Endodermal cell (in vitro differentiated cells): ENCODE measurements around the gene DDX31. TPM values are rescaled to one million over a fixed set of nuclear protein-coding genes. Genes with fewer than 3 reads are reported as not detected.

Experiments
- DNase-seq: peaks from one replicate; pipeline ENCODE4 v3.0.0-alpha.2; 2017
- H3K27ac ChIP-seq: 2 replicates; pipeline ENCODE4 v1.5.1; 2013; ENCODE audit warnings: mild to moderate bottlenecking, low read depth, low read length, moderate library complexity
- H3K27me3 ChIP-seq: 2 replicates; pipeline ENCODE4 v1.6.1; 2013; ENCODE audit warnings: mild to moderate bottlenecking, low read length, moderate library complexity; ENCODE audit not compliant: insufficient read depth, control insufficient read depth, poor library complexity, severe bottlenecking
- H3K36me3 ChIP-seq: 2 replicates; pipeline ENCODE4 v1.7.0; 2013; ENCODE audit warnings: mild to moderate bottlenecking, low read length, moderate library complexity; ENCODE audit not compliant: control insufficient read depth, insufficient read depth
- H3K4me1 ChIP-seq: one replicate; pipeline ENCODE4 v1.7.0; 2013; ENCODE audit warnings: low read length; ENCODE audit not compliant: control insufficient read depth, insufficient read depth
- H3K4me3 ChIP-seq: 2 replicates; pipeline ENCODE4 v1.5.1; 2013; ENCODE audit warnings: mild to moderate bottlenecking, low read length, moderate library complexity
- H3K9ac ChIP-seq: 2 replicates; pipeline ENCODE4 v1.6.1; 2013; ENCODE audit warnings: mild to moderate bottlenecking, low read length, moderate library complexity; ENCODE audit not compliant: poor library complexity, severe bottlenecking; ENCODE audit errors: extremely low read depth
- H3K9me3 ChIP-seq: 2 replicates; pipeline ENCODE4 v1.6.1; 2013; ENCODE audit warnings: mild to moderate bottlenecking, low read length, moderate library complexity; ENCODE audit not compliant: control insufficient read depth
- H3K27ac Mint-ChIP-seq: 2 replicates; pipeline ENCODE4 v1.8.0; 2020; ENCODE audit warnings: mixed read lengths
- H3K27me3 Mint-ChIP-seq: 2 replicates; pipeline ENCODE4 v1.8.0; 2021; ENCODE audit warnings: mild to moderate bottlenecking, mixed read lengths; ENCODE audit not compliant: insufficient read depth
- H3K36me3 Mint-ChIP-seq: 2 replicates; pipeline ENCODE4 v1.8.0; 2020; ENCODE audit warnings: low read depth, mixed read lengths
- H3K4me1 Mint-ChIP-seq: 2 replicates; pipeline ENCODE4 v1.8.0; 2020; ENCODE audit warnings: mixed read lengths
- H3K4me3 Mint-ChIP-seq: 2 replicates; pipeline ENCODE4 v1.8.0; 2020; ENCODE audit warnings: mild to moderate bottlenecking, moderate library complexity, mixed read lengths
- H3K9me3 Mint-ChIP-seq: 2 replicates; pipeline ENCODE4 v1.8.0; 2020; ENCODE audit warnings: mild to moderate bottlenecking, mixed read lengths
- WGBS, 2 experiments: methylation state at CpG; one replicate each; pipeline versions ENCODE4 v1.1.5 to v1.1.7; 2013; ENCODE audit warnings: missing lambda C conversion rate in 2 of 2, mixed read lengths in 1 of 2; ENCODE audit not compliant: insufficient coverage in 1 of 2, insufficient read length in 1 of 2; 5-methylcytosine and 5-hydroxymethylcytosine counted together
- total RNA-seq, 2 donors: library from RNA; stranded (reverse); fragmentation: NEBNext Ultra II Directional in 1 of 2; extraction: Animal tissue kit (Norgen Biotek cat#: 25700) in 1 of 2; gene quantifications; 2 replicates in 1 of 2; 3 replicates in 1 of 2; pipeline ENCODE4 v1.2.1, GENCODE V29; 2021
- TF ChIP-seq, protein P1 (sequence below): fragments of 200-600 bp; sonication (generic); conservative IDR thresholded peaks from 2 replicates; pipeline ENCODE4 v1.5.0; 2021; ENCODE audit warnings: antibody characterized with exemption, mild to moderate bottlenecking

The DDX31 gene
- total RNA-seq, 2 donors from 2014 or later: 29.1 to 30.5 TPM

DNA sequence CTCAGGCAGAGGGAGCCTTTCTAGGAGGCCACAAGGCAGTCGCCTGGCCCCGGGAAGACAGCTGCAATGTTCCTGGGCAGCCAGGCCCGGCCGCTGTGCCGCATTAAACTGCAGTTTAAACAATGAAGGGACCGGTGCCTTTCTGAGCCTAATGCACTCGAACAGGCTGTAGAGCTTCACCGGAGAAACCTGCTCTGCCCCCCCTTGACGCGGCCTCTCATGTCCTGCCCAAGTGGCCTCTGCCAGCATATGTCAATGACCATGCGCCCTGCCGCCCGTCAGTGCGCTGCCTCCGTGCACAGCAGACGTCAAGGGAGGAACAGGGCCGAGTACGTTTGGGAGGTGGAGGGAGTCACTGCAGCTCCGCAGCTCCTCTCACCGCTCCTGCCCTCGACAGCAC, 125.8 kb downstream of the DDX31 start:
- DNase-seq: peak; percentile 41
- H3K27me3 ChIP-seq: no peaks in the 10 kb centered on the region
- no peaks in the 10 kb centered on the region for H3K36me3 ChIP-seq
- H3K27ac ChIP-seq: peak overlapping the region; percentile 42
- TF ChIP-seq, protein P1, sequence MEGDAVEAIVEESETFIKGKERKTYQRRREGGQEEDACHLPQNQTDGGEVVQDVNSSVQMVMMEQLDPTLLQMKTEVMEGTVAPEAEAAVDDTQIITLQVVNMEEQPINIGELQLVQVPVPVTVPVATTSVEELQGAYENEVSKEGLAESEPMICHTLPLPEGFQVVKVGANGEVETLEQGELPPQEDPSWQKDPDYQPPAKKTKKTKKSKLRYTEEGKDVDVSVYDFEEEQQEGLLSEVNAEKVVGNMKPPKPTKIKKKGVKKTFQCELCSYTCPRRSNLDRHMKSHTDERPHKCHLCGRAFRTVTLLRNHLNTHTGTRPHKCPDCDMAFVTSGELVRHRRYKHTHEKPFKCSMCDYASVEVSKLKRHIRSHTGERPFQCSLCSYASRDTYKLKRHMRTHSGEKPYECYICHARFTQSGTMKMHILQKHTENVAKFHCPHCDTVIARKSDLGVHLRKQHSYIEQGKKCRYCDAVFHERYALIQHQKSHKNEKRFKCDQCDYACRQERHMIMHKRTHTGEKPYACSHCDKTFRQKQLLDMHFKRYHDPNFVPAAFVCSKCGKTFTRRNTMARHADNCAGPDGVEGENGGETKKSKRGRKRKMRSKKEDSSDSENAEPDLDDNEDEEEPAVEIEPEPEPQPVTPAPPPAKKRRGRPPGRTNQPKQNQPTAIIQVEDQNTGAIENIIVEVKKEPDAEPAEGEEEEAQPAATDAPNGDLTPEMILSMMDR: no peak
- Mint-ChIP-seq H3K9me3 (no peaks in the 10 kb centered on the region), H3K27ac (no peak overlapping the region), H3K36me3 (no peaks in the 10 kb centered on the region), H3K4me1 (peaks cover 11% of the 10 kb centered on the region), H3K4me3 (no peak overlapping the region), H3K27me3 (peaks cover 3% of the 10 kb centered on the region)
- no peaks in the 10 kb centered on the region for H3K9me3 ChIP-seq
- H3K4me3 ChIP-seq: no peak overlapping the region
- H3K9ac ChIP-seq: no peak overlapping the region
- 80 to 91% methylated on average over 11 to 21 of the region's 21 CpGs for WGBS, 2 experiments
- H3K4me1 ChIP-seq: no peaks in the 10 kb centered on the region

DNA sequence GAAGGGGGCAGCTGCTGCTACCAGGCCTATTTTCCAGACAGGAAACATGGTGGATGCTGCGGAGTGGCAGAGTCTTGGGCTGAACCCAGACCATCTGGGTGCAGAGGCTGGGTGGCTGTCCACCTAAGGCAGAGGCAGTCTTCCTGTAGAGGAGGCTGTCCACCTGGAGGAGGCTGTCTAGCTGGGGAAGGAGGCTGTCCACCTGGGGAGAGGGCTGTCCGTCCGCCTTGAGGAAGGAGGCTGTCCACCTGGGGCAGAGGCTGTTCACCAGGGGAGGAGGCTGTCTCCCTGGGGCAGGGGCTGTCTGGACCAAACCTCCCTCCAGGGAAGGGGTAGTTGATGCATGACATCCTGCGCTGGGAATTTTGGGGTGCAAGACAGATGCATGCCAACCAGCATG, 126.5 kb downstream of the DDX31 start:
- WGBS, 2 experiments: 89 to 96% methylated on average over 3 to 4 of the region's 4 CpGs
- H3K36me3 ChIP-seq: no peaks in the 10 kb centered on the region

More for the DNA sequence above, 126.5 kb downstream of the DDX31 start:
- Histone ChIP-seq H3K4me1 (no peaks in the 10 kb centered on the region), H3K9ac (no peak overlapping the region), H3K27ac (no peak overlapping the region), H3K9me3 (no peaks in the 10 kb centered on the region), H3K27me3 (no peaks in the 10 kb centered on the region), H3K4me3 (no peak overlapping the region)
- H3K4me1 Mint-ChIP-seq: peaks cover 7% of the 10 kb centered on the region
- TF ChIP-seq, protein P1: no peak
- H3K9me3 Mint-ChIP-seq: no peaks in the 10 kb centered on the region
- no peak for DNase-seq
- H3K27ac Mint-ChIP-seq: no peak overlapping the region
- peaks cover 6% of the 10 kb centered on the region for H3K27me3 Mint-ChIP-seq
- no peak overlapping the region for H3K4me3 Mint-ChIP-seq
- H3K36me3 Mint-ChIP-seq: no peaks in the 10 kb centered on the region

Other genes starting within 250 kb of the DDX31 start
- not detected for gene BARHL1, start 87.4 kb downstream of the DDX31 start, total RNA-seq
- gene GTF3C4, start 481 bp upstream of the DDX31 start, total RNA-seq: 10 to 100 TPM; 28.5 to 29.3 TPM
- 1 to 10 TPM; 1.3 to 2.6 TPM for gene AK8, start 208.3 kb upstream of the DDX31 start, total RNA-seq
- gene SPACA9, start 208.9 kb upstream of the DDX31 start, total RNA-seq: 1 to 10 TPM; 3.1 to 3.4 TPM